D341Med (cell line): ENCODE data around the gene KIF7.

ENCODE experiments used
- DNase-seq: peaks from one replicate; pipeline ENCODE4 v3.0.0; 2012; ENCODE audit warnings: low spot score

KIF7 gene

DNA sequence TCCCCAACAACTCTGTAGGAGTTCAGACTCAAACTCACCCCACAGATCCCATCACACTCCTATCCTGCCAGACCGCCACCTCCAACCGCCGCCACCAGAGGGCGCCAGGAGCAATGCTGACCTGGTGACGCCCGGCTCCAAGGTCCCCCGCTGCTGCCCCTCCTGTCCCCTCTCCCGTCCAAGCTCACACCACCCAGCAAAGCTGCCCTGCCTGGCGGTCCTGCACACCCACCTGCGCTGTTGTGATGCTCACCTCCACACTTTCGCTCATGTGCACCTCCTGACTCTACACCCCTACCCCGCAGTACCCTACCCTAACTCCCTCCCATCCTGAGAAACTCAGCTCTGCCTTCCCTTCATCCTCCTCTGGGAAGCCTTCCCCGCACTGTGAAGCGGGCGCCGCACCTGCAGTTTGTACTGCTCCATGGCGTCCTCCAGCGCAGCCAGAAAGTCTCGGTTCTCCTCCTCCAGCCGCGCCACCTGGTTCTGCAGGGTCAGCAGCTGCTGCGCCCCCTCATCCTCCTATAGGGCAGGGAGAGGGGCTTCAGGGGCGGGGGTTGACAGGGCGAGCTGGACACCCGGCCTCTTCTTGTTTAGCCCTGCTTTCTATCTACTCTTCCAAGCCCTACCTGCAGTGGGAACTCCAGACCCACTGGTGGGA is 7.9 kb downstream of the KIF7 start:
- peak; percentile 89 for DNase-seq

DNA sequence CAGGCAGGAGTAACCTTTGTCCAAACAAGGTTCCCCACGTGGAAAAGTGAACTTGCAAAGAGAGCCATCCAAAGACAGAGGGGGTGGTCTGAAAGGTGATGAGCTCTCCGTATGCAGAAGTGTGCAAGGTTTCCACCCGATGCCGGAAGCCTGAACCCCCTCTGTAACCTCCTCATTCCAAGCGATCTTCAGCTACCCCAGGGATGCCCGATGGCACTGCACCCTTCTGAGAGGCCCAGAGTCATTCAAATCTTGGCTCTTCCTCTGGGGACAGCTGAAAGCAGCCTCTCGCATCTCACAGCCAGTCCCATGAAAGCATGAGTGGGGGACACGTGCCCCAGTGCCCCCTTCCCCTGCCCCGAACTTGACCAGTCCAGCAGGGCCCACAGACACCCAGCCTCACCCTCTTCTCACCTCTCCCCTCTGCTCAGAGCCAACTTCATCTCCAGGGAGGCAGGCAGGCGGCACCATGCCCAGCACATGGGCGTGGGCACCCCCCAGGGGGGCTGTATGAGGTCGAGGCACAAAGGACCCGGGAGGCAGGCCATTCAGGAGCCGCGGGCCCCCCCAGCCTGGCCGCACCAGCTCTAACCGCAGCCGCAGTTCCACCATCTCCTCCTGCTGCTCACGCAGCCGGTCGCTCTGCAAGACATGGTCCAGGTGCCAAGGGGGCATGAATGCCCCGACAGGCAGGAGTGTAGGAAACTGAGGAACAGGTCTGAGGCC is 8.7 kb downstream of the KIF7 start:
- DNase-seq: no peak

DNA sequence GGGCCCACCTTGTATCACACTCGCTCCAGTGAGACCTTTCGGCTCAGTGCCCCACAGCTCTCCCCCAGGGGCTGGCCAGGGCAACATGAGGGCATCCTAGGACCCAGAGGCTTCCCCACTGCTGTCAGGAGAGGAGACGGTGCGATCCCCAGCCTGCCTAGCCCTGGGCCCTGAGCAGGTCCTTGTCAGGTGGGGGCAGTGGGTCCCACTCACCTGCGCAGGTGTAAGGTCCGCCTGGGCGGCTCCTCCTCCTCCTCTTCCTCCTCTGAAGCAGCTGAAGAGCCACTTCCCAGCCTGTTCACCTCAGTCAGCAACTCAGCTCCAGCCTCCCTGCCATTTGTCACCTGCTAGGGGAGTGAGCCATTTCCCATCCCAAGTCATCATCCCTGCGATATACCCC is 9.6 kb downstream of the KIF7 start:
- DNase-seq: no peak

DNA sequence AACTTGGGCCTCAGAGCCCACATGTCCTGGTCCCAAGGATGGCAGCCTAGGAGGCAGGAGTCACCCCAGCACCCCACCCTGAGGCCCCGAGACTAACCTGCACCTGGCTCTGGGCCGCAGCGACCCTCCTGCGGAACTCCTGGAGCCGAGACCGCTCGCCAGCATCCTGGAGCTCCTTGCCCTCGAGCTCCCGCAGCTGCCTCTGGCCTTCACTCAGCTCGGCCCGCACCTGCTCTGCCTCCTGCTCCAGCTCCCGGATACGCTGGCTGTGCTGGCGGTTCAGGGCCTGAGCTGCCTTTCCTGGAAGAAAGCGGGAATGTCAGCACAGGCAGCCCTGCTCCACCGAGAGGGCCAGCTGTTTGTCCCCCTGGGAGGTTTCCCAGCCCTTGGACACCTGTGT is 13.2 kb downstream of the KIF7 start:
- DNase-seq: peak; percentile 23

DNA sequence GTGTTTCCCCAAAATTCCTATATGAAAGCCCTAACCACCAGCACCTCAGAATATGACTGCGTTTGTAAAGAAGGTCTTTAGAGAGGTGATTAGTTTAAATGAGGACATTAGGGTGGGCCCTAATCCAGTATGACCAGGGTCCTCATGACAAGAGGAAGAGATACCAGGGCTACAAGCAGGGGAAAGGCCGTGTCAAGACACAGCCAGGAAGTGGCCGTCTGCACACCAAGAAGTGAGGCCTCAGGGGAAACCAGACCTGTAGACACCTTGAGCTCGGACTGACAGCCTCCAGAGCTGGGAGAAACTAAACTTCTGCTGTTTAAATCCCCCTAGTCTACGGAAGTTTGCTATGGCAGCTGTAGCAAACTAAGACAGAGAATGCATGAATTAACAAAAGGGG is 14.2 kb downstream of the KIF7 start:
- no peak for DNase-seq

DNA sequence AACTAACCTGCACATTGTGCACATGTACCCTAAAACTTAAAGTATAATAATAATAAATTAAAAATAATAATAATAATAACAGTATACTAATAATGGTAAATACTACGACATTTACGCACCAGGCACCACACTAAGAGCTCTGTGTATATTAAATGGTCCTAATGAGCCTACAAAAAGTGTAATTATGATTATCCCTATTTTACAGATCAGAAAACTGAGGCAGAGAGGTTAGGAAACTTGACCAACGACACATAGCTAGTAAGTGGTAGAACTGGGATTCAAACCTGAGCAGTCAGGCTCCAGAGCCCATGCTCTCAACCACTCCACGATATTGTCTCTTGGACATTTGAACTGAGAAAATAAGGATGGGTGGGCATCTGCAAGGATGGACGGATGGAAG is 15.0 kb downstream of the KIF7 start:
- no peak for DNase-seq

DNA sequence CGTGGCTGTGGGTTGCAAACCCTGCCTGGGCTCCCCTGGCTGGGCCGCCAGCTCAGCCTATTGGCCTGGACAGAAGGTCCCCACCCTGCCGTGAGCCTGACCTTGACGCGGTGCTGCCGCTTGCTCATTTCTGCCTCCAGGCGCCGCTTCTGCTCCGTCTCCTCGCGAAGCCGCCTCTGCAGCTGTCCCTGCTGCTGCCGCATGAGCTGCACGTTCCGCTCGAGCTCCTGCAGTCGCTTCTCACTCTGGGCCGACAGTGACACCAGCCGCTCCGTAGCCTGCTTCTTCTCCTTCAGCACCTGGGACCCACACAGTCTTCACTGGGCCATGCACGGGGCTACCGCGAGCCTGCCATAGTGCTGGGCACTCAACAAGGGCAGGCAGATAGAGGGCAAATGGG is 21.7 kb downstream of the KIF7 start:
- no peak for DNase-seq

DNA sequence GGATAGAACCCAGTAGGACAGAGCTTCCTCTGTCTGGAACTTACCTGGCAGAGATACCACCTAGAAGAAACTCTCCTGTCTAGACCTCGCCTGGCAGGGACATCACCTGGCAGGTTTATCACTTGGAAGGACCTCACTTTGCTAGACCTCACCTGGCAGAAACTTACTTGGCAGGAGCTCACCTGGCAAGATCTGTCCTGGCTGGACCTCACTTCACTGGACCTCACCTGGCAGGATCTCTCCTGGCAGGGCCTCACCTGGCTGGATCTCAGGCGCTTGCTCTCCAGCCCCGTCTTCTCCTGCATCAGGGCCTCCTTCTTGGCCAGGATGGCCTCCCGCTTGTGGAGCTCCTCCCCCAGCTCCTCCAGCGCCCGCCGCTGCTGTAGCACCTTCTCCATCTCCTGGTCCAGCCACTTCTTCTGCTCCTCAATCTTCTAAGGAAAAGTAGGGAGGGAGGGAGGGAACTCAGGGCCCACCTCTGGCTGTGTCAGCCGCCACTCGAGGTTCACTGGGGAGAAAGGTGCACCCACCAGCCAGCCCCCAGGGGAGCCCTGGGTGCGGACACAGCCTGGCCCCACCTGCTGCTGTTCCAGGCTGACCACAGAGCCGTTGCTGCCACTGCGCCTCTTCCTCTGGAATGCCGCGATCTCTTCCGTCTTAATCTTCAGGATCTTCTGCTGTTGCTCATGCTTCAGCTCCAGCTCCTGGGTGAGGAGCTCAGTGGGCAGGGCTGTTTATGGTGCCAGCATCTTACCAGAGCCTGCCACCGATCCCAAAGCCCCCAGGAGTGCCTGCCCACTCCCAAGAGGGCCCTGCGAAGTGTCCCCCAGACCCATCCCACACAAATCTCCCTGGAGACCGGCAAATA is 22.5 kb downstream of the KIF7 start:
- DNase-seq: no peak

DNA sequence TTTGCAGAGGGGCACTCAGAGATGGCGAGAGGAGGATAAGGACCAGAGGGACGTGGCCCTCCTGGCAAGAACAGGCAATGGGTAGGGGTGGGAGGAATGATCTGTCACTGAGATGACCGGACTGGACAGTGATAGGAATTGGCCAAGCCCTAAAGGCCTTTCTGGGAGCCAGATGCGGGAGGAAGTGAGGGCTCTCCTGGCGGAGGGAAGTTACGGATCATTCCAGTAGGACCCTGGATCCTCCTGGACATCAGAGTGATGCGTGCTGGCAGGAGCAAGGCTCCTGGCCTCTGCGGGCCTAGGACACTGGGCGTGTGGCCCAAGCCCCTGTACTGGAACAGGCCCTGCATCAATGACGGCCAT is 23.4 kb downstream of the KIF7 start:
- DNase-seq: no peak

DNA sequence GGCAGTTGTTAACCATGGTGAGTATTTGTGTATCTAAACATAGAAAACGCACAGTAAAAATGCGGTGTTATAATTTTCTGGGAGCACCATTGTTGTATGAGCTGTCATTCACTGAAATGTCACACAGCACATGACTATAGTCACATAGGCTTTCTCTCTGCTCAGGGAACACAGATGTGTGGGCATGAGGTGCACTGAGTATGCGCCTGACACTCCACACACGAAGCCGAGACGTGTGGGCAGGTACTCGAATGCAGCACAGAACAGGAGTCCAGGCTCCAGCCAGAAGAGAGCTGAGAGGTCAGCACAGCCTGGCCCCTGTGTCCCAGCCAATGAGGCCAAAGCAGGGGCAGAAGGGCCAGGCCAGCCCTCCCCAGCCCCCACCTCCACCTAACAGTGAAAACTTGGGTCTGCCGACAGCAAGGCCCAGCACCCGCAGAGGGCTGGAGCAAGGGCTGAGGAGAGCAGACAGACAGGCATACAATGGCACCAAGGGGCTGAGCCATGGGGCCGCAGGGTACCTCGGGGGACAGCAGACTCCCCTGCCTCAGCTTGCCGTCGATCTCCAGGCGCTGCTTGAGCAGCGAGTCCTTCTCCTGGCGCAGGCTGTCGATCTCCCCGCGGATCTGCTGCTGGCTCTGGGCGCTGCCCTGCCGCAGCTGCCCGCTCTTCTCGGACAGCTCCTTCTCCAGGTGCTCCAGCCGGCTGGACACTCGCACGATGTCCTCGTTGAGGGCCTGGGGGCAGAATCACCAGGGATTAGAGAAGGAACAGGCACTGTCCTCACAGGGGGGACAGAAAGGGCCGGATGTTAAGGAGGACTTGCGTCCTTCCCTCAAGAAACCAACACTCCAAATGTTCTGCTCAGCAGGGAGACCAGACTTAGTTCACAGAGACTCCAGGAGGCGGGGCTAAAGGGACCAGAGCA is 24.0 kb downstream of the KIF7 start:
- no peak for DNase-seq

DNA sequence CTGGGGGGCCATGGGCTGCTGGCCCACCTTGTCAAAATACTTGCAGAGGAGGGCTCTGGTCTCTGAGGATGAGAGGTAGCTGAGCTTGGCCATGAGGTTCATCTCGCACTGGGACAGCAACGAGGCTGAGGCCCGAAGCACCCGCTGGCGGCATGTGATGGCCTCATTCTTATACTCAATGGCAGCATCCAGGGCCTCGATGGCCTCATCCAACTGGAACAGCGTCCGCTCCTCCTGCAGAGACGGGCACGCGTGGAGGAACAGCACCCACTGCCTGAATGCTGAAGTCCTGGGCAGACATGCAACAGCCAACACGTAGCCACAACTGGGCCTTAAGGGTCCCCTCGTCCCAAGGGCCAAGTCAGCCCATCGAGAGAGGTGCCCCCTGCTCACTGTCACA is 25.0 kb downstream of the KIF7 start:
- DNase-seq: no peak

DNA sequence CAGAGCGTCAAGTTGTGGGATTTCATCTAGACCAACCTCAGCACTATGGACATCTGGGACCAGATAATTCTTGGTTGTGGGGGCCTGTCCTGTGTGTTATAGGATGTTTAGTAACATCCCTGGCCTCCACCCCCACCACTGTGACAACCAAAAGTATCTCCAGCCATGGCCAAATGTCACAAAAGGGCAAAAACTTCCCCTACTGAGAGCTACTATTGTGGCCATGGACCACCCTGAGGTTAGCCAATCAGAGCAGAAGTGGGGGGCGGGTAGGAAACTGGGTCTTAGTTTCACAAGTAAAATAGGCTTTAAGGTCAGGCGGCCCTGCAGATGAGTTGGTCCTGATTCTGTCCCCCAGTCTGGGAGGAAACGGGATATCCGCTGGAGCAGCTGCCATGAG is 25.4 kb downstream of the KIF7 start:
- DNase-seq: no peak

DNA sequence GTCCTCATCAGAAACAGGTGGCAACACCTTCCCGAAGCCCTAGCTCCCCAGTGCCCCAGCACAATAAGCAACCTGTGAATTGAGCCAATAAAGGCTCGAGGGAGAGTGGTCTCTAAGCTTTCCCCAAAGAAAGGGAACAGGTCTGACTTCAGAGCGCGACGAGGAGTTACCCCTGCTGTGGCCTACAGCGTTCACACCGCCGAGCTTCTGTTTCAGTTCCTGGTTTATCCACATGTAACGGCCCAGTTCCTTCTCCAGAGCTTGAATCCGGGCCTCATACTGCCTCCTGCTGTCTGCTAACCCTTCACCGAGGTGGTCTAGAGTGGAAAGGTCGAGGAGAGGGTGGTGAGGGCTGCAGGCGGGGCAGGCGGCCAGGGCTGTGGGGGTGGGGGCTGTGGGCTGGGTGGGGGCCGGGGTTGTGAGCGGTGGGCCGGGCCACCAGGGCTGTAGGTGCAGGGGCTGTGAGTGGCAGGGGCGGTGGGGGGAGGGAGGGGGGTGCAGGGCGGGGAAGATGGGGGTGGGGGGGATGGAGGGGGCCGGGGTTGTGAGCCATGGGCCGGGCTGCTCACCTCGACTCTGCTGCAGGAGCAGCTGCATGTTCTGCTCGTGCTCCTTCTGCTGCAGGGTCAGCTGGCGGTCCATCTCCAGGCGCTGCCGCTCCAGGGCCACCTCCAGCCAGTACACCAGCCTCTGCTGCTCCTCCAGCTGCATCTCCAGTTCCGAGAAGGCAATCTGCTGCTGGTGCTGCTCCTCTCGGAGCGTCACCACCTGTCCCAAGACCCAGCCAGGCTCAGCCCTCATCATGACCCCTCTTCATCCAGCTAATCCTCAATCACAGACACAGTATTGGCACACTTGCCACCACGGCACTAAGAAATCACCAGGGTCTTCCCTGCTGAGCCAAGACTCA is 26.2 kb downstream of the KIF7 start:
- no peak for DNase-seq

DNA sequence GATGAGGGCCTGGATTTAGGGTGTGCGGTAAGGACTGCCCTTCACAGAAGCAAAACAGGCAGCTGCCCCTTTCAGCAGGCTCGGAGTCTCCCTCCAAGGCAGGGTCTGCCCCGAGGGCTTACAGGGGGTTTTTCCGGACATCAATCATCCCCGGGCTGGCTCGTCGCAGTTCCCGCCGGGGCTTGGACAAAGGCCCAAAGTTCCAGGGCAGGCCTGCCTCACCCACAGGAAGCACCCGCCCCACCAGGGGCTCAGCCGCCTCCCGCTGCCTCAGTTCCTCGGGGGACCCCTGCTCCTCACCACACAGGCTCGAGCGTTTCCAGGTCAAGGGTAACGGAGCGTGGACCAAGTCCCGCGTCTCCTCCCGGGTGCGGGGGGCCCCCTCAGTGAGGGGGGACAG is 27.0 kb downstream of the KIF7 start:
- peak; percentile 26 for DNase-seq

DNA sequence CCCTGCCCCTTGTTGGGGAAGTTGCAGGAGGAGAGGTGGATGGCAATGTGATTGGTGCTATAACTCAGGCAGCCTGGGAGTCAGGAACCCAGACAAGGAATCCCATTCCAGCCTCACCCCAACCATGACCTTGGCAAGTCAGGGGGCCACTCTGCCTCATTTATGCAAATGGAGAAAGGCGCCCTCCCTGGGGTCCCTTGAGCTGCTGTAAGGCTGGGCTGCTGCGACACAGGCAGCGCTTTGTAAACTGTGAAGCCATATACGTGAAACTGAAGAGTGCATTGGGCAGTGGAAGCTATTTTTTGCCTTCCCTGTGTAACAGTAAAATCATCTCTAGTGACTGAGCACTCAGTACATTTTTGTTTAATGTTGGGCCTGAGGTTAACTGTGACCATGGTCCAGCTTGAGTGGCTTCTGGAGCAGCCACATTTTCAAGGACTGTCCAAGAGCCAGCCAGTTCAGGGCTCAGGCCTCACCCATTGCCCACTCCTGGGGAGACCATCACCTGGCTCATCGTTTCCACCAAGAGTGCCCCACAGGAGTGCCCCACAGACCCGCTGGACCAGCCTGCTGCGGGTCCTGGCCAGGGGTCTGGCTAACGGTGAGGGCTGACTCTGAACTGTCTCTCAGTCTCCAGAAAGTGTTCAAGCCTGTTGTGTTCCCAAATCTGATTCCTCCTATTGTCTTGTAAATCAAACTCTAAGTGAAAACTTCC is 27.9 kb downstream of the KIF7 start:
- no peak for DNase-seq

DNA sequence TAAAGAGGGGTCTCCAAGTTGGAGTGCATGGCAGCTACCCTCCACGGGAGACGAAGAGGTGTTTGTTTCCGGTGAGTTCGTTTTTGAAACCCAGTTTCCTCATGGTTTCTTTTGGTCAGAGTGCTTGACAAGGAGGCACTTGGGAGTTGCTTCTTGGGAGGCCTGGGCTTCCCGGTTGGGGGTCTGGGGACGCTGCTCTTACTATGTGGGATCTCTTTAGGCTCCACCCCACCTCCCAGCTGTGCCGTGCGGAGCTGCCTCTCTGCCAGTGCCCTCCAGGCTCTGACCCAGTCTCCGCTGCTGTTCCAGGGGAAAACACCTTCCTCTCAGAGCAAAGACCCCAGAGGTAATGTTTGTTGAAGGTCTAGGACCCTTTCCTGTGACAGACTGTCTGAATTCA is 29.6 kb downstream of the KIF7 start:
- peak; percentile 24 for DNase-seq

DNA sequence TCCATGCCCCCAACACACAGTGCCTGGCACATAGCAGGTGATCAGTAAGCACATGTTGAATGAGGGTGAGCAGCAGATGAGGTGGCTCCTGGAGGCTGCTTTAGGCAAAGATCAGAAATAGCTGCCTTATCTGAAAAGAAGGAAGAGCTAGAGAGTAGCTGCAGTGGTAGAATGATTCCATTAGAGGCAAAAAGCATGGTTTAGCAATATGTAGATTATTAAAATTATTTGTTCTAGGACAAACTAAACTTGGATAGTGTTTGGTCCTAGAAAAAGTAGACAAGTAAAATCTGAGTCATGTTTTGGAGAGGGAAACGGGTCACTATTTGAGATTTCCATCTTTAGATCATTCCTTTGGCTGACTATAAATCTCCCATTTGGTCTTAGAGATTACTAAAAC is 32.1 kb downstream of the KIF7 start:
- no peak for DNase-seq

DNA sequence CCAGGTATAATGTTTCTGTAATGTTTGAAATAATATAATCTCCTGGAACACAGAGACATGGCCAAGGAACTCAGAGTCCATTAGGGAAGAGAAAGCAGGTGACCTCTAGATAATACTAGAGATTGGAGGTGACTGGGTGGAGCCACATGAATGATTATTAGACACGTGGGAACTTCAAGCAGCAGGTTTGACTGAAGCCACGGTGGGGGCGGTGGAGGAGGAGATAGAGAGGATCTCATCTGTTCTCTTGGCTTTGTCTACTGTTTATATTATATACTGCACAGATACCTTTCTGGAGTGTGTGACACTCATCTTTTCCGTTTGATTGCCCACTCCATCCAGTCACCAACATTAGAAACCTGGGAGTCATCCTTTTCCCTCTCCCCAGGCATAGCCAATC is 33.7 kb downstream of the KIF7 start:
- DNase-seq: no peak

DNA sequence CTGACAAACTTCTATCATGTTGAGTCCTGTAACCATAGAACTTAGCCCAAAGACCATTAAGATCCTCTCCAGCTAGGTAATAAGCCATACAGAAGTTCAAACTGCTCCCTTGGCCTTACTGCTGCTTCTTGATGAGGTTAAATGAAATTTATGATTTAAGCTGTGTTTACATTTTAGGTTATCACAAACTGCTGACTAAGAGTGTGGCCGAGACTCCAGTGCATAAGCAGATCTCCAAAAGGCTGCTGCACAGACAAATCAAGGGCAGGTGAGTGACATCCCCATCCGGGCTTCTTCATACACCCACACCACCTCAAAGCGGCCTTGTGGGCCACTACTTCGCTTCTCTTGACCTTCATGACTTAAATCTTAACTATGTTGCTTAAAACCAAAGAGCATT is 39.0 kb downstream of the KIF7 start:
- no peak for DNase-seq

DNA sequence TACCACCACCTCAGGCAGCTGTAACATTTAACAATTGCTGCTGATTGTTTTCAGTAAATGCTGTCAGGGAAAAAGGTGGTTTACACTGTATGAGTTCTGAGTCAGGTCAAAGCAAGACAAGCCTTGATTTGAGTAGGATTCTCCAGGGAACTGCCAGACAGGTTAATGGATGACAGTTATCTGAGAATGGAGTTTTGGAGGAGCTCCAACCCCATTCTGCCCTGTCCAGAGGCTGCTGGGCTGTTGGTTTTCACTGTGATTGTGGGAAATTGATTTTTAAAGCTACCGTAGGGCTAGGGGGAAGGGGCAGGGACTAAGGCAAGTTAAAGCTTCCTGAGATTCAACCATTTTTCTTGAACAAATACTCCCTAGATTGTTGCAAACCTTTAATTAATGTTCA is 40.1 kb downstream of the KIF7 start:
- DNase-seq: no peak
